Stimulated activated naive CD4-positive, alpha-beta T cell treated with Interleukin-2 at 50 U/mL for 16 hours (primary cell): ENCODE measurements around the gene NOTUM.

Experiments
- DNase-seq: peaks from one replicate; lab custom pipeline; 2025; lab: John Stamatoyannopoulos, UW

NOTUM gene

DNA sequence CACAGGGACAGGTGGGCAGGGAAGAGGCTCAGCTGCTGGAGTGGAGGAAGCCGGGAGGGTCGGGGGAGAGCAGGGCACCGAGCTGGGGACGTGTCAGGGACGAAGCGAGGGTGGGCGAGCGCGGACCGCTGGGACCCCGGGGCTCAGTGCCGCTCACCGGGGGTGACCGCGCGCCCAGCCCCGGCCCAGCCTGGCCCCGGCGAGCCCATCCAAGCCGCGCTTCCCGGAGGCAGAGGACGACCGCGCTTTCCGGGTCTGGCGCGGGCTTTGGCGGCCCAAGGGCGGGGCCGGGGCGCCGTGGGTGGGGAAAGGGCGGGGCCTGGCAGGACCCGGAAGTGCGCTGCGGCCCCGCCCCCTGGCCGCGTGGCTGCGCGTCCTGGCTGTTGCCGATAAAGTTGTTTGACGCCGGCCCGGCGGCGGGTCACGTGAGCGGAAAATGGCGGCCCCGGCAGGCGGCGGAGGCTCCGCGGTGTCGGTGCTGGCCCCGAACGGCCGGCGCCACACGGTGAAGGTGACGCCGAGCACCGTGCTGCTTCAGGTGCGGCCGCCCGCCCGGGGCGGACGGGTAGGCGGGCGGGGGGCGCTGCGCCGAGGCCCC, 16.3 kb upstream of the NOTUM start, which contains the start of gene ASPSCR1:
Gene ASPSCR1, plus strand, starts transcription at position 419 of the 598 bp plus-strand sequence. Its CDS starts 18 bp downstream, at position 437.
- peak; percentile 83 for DNase-seq

DNA sequence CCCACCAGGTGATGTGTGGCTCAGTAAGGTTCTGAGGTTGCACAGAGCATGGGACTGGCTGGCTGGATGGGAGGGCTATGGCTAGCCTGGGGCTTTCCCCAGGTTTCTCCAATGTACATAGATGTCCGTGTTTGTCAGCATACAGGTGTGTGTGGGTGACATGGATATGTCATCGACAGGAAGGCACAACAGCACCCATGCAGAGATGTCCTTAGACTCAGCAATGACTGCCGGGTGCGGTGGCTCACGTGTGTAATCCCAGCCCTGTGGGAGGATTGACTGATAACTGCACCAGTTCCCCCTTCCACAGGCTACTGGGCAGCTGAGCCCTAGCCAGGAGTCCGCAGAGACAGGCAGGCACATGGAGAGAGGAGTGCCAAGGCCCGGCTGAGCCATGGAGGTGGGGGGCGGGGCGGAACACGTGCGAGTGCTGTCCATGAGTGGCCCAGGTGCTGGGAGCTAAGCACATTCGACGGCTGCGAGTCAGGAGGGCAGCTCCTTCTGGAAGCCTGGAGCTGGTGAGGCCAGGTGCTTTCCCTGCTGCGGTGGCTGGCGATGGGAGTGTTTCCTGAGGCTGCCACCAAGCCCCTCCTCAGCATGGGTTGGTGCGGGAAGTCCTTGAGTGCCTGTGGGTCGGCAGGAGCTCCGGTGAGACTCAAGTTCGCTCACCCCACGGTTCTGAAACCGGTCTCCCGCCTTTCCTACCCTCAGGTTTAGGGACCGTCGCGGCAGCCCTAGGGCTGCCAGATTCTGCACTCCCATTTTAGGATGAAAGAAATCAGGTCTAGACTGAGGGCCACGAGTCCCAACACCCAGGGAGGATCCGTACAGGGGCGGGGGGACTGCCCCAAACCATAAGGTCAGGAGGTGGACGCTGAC, 15.6 kb upstream of the NOTUM start:
- peak; percentile 14 for DNase-seq

DNA sequence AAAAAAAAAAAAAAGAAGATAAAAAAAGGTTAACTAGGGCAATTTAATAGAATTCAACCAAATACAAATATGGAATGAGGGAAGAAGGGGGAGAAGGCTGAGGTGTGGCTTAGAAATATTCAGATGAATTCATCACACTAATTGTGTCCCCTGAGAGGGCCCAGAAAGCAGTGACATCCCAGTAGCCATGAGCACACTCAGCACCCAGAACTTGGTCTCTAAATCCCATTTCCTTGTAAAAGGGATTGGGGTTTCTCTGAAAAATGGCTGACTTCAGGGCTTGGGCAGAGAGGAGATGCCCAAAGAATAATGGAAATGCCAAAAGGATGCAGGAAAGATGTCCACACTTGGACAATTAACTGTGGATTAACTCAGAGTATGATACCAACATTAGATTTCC, 12.4 kb upstream of the NOTUM start:
- no peak for DNase-seq

GRCh38 chr17:81968850-81969812, 8.1 kb upstream of the NOTUM start:
- no peak for DNase-seq

GRCh38 chr17:81968396-81968745, 7.4 kb upstream of the NOTUM start:
- DNase-seq = no peak

DNA sequence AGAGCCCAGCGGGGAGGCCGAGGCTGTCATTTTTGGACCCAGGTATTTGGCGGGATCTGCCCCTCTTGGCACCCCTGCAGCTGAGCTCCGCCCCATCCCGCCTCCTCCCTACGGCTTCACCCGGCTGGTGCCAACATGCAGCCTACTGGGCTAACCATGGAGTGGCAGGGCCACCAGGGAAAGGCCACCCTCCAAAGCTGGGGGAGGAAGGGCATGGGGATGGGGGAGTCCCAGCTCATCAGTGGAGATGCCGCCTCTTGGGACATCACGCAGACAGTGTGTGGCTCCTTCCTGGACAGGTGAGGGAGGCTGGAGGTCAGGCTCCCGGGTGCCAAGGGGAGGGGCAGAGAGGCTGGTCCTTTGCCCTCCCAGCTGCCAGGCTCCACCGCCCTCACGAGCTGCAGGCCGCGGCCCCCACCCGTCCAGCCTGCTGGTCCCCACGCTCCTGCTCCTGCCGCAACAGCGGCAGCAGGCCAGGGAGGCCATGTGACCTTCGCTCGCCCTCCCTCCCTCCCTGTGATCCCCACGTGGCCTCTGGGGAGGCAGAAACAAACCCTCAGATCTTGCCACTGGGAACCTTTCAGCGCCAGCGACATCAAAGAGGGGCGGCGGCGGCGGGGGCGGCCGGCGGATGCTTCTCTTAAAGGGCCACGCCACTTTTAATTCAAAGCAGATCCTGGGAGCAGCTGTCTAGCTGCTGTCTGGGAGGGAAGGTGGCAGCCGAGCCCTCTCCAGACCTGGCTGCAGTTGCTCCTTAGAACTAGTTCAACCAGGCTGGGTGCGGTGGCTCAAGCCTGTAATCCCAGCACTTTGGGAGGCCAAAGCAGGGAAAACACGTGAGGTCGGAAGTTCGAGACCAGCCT, 6.8 kb upstream of the NOTUM start:
- DNase-seq = peak; percentile 87

- DNase-seq = no peak
Measured at GRCh38 chr17:81967244-81967532, 6.2 kb upstream of the NOTUM start.

DNA sequence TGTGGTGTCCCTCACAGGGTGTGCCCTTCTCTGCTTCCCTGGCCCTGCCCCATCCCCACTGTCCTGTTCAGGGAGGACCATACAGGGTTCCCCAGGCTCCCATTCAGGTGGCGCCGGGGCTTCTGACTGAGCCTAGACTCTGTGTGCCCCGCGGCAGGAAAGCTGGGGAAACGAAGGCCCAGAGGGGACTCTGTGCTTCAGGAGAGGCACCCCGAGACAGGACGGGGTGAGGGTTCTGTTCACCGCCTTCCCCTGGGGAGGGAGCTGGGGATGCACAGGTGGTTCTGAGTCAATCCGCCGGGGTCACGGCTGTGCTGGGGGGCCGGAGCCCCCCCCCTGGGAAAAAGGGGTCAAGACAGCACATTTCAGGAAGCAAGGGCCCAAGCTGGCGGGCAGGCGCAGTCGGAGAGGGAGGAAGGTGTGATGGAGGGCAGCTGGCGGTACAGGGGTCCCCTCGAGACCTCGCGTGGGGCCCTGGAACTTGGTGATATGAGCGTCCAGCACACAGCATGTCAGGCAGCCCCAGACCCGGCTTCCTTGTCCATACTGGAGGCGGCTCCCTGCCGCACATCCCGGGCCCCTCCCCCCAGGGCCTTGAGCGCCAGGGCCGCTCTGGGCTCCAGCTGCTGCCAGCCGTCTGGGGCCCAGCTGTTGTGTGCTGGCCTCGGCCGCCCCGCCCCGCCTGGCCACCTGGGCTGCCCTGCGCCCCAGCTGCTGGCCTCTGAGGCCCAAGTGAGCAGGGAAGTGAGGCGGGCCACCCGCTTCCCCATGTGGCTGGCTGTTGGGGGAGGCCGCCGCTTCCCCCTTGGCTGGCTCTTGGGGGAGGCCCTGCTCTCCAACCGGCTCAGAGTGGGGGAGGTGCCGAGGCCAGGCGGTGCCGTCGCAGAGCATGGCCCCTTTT, 5.6 kb upstream of the NOTUM start:
- no peak for DNase-seq

DNA sequence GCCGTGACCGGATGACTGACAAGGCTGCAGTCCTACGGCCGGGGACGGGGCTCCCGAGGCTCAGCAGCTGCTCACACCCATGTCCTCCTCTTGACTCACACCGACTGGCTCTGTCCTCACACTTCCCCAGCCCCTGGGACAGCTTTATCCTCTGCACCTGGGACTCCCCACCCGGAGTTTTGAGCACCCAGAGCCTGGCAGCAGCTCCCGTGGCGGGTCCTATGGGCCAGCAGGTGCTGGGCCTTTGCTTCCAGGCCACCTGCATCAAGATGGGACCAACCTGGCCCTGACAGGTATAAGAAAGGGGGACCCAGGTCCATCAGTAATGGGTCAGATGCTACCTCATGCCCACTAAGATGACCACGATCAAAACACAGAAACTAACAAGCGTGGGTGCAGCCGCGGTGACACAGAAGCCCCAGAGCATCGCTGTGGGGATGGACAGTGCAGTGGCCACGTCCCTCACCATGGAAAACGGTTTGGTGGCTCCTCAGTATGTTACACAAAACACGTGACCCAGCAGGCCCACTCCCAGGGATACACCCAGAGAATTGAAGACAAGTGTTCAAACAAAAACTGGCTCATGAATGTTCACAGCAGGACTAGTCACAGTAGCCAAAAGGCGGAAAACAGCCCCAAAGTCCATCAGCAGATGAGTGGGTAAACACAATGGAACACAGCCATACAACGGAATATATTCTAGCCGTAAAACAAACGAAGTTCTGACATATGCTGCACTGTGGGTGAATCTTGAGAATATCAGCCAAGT, 3.3 kb upstream of the NOTUM start:
- no peak for DNase-seq

DNA sequence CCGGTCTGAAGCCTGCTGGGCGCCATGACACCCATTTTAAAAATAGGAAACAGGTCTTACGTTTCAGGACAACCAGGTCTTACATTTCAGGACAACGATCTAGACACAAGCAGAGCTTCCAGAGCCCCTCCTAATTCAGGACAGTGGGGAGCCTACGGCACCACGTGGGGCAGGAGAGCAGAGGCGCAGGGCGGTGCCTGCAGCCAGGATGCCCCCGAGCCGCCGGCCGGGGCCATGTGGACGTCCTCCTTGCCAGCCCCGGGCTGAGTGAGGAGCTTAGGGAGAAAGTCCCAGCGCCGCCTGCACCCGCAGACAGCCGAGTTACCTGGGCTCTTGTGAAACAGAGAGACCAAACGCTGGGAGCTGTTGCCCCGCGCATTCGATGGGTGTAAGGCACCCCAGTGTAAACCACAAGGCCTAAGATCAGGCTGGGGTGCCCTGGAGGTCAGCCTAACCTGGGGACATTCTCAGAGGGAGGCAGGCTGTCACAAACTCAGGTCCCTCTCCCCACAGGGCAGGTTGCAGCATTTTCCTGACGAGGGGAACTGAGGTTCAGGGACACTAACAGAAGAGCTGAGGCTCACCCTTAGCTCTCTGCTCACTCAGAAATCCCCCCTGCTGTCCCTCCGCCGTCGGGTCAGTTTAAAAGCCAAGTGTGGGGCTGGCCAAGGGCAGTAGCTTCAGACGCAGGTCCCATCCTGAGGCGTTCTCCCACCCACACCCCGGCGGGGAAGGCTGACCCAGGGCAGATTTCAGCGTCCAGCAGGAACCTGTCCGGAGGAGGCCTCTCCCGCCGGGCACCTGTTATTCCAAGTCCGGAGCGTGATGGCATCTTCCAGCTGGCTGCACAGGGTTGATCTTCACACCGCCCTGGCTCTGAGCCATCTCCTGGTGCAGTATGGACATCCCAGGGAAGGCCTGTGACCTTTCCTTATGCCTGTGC, 1.8 kb upstream of the NOTUM start:
- no peak for DNase-seq

DNA sequence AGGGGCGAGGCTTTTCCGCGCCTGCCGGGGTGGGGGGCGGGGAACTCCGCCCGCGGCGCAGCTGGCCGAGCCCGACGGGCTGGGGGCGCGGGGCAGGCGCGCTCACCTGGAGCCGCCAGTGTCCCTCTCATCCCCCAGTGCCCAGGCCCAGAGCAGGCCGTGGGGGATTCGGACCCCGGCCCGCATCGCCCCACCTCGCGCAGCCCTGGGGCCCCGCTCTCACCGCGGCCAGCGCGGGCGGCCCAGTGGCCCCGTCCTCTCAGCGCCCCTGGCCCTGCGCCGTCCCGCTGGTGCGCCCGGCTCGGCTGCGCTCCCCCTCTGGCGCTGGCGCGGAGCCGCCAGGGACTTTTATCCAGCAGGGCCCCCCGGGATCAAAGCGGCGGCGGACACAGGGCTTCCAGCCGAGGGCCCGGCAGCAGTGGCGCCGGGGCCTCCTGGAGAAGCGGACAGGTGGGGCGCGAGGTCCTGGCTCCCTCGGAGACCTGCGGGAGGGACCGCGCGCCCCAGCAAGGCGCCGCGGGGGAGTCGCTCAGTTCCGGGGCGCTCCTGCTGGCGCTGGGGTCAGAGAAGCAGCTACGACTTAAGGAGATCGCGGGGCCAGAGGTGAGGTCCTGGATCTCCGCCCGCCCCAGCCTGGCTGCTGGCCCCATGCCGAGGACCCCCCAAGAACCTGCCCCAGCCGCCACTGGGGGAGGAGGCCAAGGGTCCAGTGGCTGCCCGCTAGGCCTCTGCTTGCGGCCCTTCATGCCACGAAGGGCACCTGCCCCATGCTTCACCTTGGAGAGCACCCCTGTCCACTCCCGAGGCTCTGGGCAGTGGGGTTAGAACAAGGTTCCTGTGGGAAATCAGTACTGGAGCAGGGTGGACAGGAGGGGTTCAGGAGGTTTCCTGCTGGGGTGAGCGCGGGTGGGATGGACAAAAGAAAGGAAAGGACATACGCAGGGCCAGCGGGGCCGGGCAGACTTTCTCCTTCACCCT, 823 bp upstream of the NOTUM start:
- DNase-seq = no peak

DNA sequence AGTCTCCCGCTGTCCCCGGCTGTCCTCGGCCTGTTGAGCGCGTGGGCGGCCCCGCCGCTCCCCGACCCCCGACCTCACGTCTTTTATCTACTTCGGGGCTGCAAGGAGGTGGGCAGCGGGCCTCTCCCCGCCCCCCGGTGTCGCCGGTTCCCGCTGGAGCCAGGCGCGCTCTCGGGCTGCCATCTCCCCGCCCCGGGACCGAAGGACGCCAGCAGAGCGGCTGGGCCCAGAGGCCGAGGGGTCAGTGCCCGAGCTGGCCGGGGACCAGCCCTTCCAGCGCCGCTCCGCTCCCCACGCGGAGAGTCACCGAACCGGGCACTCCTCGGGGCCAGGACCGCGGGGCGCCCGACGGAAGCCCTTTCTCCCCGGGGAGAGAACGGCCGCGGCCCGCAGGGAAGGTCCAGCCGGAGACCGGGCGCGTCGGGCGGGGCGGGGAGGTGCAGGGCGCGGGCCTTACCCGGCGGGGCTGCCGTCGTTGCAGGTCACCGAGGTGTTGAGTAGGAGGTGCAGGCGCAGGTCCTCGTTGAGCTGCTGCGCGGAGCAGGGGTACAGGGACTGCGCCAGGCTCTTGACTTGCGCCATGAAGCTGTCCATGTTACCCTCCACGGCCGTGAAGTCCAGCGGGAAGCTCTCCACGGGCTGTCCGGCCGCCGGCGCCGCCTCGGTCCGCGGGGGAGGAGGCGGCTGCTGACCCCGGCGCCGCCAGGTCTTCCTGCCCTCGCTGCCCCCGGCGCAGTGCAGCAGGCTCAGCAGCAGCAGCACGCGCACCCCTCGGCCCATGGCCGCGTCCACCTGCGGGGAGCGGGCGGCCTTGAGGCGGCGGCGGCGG, 643 bp downstream of the NOTUM start:
- peak; percentile 5 for DNase-seq

GRCh38 chr17:81959362-81960129, 1.4 kb downstream of the NOTUM start:
- DNase-seq = peak; percentile 70

- DNase-seq = no peak
Measured at GRCh38 chr17:81958633-81959342, 2.2 kb downstream of the NOTUM start.
